Tibial artery (tissue), 4 donors: ENCODE results near the gene TSHZ1.

Source experiments
- DNase-seq, 2 donors: peaks; one replicate each; pipeline ENCODE4 v3.0.0-alpha.2; 2019
- H3K27ac ChIP-seq, 2 donors: fragments of 200-600 bp; sonication (generic) in 1 of 2; 1 replicate in 1 of 2; 2 replicates in 1 of 2; pipeline ENCODE4 v1.5.1; 2018 to 2019; ENCODE audit warnings: mild to moderate bottlenecking in 1 of 2
- H3K27me3 ChIP-seq, 2 donors: fragments of 200-600 bp; sonication (generic) in 1 of 2; one replicate each; pipeline versions ENCODE4 v1.5.1 to v1.6.0; 2016 to 2019
- H3K36me3 ChIP-seq, 3 donors: fragments of 200-600 bp; sonication (generic) in 2 of 3; one replicate each; pipeline ENCODE4 v1.5.1; 2016 to 2019; ENCODE audit warnings: mild to moderate bottlenecking in 2 of 3
- H3K4me1 ChIP-seq, 4 donors: fragments of 200-600 bp; sonication (generic) in 2 of 4; 1 replicate in 3 of 4; 2 replicates in 1 of 4; pipeline ENCODE4 v1.5.1; 2016 to 2019
- H3K4me3 ChIP-seq, 2 donors: fragments of 200-600 bp; sonication (generic) in 1 of 2; 1 replicate in 1 of 2; 2 replicates in 1 of 2; pipeline ENCODE4 v1.5.1; 2018 to 2019; ENCODE audit warnings: mild to moderate bottlenecking in 2 of 2
- H3K9me3 ChIP-seq, 3 donors: fragments of 200-600 bp; sonication (generic) in 1 of 3; one replicate each; pipeline ENCODE4 v1.5.1; 2016 to 2019
- intact Hi-C: fragments of 100-400 bp; cut with DNase I; formaldehyde crosslinking; loops from one replicate; pipeline ENCODE4 v1.15.0; 2023; ENCODE audit warnings: low total_unique reads
- TF ChIP-seq, protein P1 (sequence below), 2 experiments: fragments of 200-600 bp in 1 of 2; fragments of 450-650 bp in 1 of 2; IDR thresholded peaks; one replicate each; pipeline ENCODE4 v1.5.1; 2017 to 2019; ENCODE audit warnings: antibody characterized with exemption in 2 of 2, mild to moderate bottlenecking in 1 of 2, moderate library complexity in 1 of 2

TSHZ1 gene

DNA sequence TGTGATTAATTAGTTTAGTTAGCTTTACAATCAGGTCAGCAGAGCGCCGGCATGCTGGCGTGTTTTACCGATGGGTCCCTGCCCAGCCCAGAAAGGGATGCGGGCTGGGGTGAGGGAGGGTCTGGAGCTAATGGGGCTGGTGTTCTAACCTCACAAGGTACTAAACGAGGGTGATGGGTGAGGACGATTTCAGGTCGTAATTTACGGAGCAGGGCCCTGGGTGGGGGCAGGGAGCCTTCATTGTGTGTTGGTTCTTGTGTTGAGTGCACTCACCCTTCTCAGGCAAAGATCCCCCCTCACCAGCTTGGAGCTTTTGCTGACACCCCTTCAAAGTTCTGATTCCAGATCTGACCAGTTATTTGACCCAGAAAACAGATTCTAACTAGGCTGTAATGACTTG lies 41.2 kb upstream of the TSHZ1 start:
- TF ChIP-seq, protein P1, sequence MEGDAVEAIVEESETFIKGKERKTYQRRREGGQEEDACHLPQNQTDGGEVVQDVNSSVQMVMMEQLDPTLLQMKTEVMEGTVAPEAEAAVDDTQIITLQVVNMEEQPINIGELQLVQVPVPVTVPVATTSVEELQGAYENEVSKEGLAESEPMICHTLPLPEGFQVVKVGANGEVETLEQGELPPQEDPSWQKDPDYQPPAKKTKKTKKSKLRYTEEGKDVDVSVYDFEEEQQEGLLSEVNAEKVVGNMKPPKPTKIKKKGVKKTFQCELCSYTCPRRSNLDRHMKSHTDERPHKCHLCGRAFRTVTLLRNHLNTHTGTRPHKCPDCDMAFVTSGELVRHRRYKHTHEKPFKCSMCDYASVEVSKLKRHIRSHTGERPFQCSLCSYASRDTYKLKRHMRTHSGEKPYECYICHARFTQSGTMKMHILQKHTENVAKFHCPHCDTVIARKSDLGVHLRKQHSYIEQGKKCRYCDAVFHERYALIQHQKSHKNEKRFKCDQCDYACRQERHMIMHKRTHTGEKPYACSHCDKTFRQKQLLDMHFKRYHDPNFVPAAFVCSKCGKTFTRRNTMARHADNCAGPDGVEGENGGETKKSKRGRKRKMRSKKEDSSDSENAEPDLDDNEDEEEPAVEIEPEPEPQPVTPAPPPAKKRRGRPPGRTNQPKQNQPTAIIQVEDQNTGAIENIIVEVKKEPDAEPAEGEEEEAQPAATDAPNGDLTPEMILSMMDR (IDR thresholded peaks at IDR 0.05): no peak

DNA sequence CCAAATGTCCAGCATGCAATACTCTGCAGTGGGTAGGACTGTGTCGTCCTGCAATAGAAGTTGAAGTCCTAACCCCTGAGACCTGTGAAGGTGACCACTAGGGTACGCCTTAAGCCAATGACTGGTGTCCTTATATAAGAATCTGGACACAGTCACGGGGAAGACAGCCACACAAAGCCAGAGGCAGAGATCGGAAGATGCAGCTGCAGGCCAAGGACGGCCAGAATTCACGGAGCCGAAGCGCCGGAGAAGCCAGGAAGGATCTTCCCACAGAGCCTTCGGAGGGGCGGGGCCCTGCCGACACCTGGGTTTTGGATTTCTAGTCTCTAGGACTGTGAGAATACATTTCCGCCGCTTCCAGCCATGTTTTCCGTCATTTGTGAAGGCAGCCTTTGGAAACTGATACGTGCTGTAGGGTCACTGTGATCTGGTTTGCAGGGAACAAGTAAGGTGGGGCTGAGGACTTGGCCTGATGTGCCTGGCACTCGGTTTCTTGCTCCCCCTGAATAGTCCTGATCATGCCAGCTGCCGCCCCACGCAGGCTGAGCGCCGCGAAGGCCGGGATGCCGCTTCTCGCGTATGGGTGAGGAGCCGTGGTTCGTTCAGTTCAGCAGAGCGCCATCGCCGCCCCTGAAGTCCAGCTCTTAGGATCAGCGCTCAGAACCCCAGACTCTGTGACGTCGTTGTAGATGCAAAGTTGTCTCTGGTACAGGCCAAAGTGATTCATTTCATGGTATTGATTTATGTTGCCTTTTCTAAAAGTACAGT lies 40.4 kb upstream of the TSHZ1 start:
- no peaks in the 10 kb centered on the region for H3K36me3 ChIP-seq
- H3K27ac ChIP-seq: no peak overlapping the region
- TF ChIP-seq, protein P1 (IDR thresholded peaks at IDR 0.05): no peak
- peaks cover 0 to 18% (median 6%) of the 10 kb centered on the region in 3 donors for H3K9me3 ChIP-seq
- DNase-seq: no peak
- H3K27me3 ChIP-seq: no peaks in the 10 kb centered on the region
- H3K4me1 ChIP-seq: no peaks in the 10 kb centered on the region
- no peak overlapping the region for H3K4me3 ChIP-seq
- intact Hi-C loops: no loop called here

More for the DNA sequence above, 41.2 kb upstream of the TSHZ1 start:
- Histone ChIP-seq H3K27ac (no peak overlapping the region), H3K9me3 (peaks cover 0 to 20% (median 6%) of the 10 kb centered on the region in 3 donors), H3K4me1 (no peaks in the 10 kb centered on the region), H3K4me3 (no peak overlapping the region), H3K27me3 (no peaks in the 10 kb centered on the region), H3K36me3 (no peaks in the 10 kb centered on the region)
- intact Hi-C loops: no loop called here
- no peak for DNase-seq

DNA sequence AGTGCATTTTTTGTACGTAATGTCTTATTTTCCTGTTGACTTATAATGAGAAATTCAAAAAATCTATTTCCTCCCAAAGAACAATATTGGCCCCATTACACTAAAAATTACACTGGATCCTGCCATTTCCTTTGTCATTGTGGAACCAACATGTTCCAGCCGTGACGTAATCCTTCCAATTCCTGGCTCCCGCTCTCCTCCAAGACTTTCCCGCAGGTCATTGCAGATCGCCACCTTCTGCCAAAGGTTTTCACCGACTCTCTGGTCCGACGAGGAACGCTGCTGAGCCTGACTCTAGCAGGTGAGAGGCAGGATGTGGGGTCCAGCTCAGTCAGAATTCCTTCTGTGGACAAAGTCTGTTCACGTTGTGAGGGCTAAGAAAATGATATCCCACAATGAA lies 39.7 kb upstream of the TSHZ1 start:
- Histone ChIP-seq H3K27me3 (no peaks in the 10 kb centered on the region), H3K4me1 (no peaks in the 10 kb centered on the region), H3K4me3 (no peak overlapping the region), H3K9me3 (peaks cover 0 to 16% (median 6%) of the 10 kb centered on the region in 3 donors), H3K36me3 (no peaks in the 10 kb centered on the region), H3K27ac (no peak overlapping the region)
- DNase-seq: no peak
- intact Hi-C loops: no loop called here
- TF ChIP-seq, protein P1 (IDR thresholded peaks at IDR 0.05): no peak

DNA sequence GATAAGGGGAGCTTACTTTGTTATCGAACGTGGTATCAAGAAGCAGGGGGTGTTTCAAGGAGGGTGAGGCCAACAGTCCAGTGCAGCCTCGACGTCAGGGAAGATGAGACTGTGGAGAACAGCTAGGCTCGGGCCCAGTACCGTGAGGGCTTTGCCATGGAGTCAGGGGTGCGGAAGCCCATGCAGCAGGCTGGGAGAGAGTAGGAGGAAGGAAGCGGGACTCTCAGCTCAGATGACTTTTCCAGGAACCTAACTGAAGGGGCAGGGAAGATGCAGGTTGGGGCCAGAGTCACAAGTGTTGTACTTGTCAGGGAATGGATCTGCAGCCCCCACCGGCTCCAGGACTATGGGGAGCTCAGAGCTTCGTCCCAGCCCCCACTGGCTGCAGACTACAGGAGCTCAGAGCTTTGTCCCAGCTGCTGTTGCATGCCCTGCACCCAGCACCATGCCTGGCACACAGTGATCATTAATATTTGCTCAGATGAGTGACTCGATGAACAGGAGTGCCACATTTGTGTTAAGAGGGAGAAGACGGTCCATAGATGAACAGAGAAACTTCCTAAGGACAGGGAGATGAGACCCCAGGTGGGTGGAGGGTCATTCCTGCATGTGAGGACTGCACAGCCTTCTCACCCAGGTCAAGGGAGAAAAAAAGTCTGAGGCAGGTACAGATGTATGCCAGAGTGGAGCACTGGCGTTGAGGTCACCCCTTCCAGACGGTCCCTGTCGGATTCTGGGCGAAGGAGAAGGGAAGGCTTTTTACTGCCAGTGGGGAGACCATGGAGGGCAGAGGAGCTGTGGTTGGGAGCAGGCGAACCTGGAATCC lies 38.1 kb upstream of the TSHZ1 start:
- Histone ChIP-seq H3K4me1 (no peaks in the 10 kb centered on the region), H3K36me3 (no peaks in the 10 kb centered on the region), H3K9me3 (peaks cover 0 to 22% (median 6%) of the 10 kb centered on the region in 3 donors), H3K4me3 (no peak overlapping the region), H3K27ac (no peak overlapping the region), H3K27me3 (no peaks in the 10 kb centered on the region)
- DNase-seq: no peak
- intact Hi-C loops: no loop called here
- TF ChIP-seq, protein P1 (IDR thresholded peaks at IDR 0.05): no peak

DNA sequence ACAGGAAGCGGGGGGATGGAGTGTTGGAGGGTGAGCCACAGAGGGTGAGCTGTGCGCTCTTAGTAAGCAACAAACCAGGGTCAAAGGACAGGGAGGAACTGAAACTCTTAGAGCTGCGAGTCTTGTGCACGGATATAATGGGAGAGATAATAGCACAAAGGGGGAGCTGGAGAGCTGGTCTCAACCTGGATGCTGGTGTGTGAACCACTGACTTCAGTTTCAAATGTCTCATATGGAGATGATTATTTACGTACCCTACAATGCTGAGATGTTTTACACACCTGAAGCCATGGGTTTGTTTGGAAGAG lies 37.5 kb upstream of the TSHZ1 start:
- H3K4me1 ChIP-seq: no peaks in the 10 kb centered on the region
- no peak for DNase-seq
- H3K9me3 ChIP-seq: peaks cover 0 to 22% (median 6%) of the 10 kb centered on the region in 3 donors
- no peaks in the 10 kb centered on the region for H3K36me3 ChIP-seq
- intact Hi-C loops: no loop called here
- H3K27ac ChIP-seq: no peak overlapping the region
- TF ChIP-seq, protein P1 (IDR thresholded peaks at IDR 0.05): no peak
- H3K27me3 ChIP-seq: no peaks in the 10 kb centered on the region
- no peak overlapping the region for H3K4me3 ChIP-seq
